Measurements from ENCODE around the gene KMT2C.
"Not testable (repeated sequence)": the region's sequence is repeated elsewhere in the genome, so short reads cannot be mapped to it uniquely, and the experiment has no call there.

Gene KMT2C

DNA sequence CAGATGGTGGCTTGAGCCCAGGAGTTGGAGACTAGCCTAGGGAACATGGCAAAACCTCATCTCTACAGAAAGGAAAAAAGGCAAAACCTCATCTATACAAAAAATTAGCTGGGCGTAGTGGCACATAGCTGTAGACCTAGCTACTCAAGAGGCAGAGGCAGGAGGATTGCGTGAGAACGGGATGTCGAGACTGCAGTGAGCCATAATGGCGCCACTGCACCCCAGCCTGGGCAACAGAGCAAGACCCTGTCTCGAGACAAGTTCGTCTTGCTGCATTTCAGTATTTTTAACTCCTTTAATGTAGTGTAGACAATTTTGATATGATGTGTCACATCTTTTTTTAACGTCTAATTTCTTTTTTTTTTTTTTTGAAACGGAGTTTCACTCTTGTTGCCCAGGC is 31.4 kb upstream of the KMT2C start:
- WGBS, 2 experiments (ENCODE audit: insufficient coverage in 2 of 2) = 96 to 99% methylated on average over 6 of the region's 9 CpGs
- no peaks in the 10 kb centered on the region for H3K36me3 ChIP-seq (ENCODE audit: control insufficient read depth, insufficient read depth, low read length)

DNA sequence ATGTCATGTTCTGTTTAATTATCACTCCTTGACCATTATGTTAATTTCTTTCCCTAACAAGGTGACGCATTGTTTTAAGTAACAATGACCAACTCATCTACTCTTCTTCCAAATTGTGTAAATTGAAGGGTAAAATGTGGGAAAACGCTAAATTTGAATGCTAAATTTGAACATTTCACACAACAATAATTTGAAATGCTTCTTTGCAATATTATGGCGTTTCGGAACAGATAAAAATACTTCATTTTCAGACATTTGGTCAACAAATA is 29.2 kb upstream of the KMT2C start:
- Histone ChIP-seq H3K36me3 (ENCODE audit: control insufficient read depth, insufficient read depth, low read length) (no peaks in the 10 kb centered on the region), H3K9me3 (ENCODE audit: control insufficient read depth, low read length) (no peaks in the 10 kb centered on the region), H3K4me1 (ENCODE audit: control insufficient read depth, insufficient read depth, low read length, poor library complexity, severe bottlenecking) (no peaks in the 10 kb centered on the region), H3K4me3 (ENCODE audit: extremely low read depth, insufficient read depth, low read length, poor library complexity, severe bottlenecking) (peak overlapping the region; percentile 88), H3K27ac (ENCODE audit: low read depth, low read length, severe bottlenecking) (no peak overlapping the region)
- 90% methylated on average over 2 of the region's 4 CpGs for WGBS, 2 experiments (ENCODE audit: insufficient coverage in 2 of 2)

More for the DNA sequence above, 31.4 kb upstream of the KMT2C start:
- Histone ChIP-seq H3K4me1 (ENCODE audit: control insufficient read depth, insufficient read depth, low read length, poor library complexity, severe bottlenecking) (no peaks in the 10 kb centered on the region), H3K9me3 (ENCODE audit: control insufficient read depth, low read length) (no peaks in the 10 kb centered on the region), H3K27ac (ENCODE audit: low read depth, low read length, severe bottlenecking) (no peak overlapping the region), H3K4me3 (ENCODE audit: extremely low read depth, insufficient read depth, low read length, poor library complexity, severe bottlenecking) (no peak overlapping the region)

DNA sequence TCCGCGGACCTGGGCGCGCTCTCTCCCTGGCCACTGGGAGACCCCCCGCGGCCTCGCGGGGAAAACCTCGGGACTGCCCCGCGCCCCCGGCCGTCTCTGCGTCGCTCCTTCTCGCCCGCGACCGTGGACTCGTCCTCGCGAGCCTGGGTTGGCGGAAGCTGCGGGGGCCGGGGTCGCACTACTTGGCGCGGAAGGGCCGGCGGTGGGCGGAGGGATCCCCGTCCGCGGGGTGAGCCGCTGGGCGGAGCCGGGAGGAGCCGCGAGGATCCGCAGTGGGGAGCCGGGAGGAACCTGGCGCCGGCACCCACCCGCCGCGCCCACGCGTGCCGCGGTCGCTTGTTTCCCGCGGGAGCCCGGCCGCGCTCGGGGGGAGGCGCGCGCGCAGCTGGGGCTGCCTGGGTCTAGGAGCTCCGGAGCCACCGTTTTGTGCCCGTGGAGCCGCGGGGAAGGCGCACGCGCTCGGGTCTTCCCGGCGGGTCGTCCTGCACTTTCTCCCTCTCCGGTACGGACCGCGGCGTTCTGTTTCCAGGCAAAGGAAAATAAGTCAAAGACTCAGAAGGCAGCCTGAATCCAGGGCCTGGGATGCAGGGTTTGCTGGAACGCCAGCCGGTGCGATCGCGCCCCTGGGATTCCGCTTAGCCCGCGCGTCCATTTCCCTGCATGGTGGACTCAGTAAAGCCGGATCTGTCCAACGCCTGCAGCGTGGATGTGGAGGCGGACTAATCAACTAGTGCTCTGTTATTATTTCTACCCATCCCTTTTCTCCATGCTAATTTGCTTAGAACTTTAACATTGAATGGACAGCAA is 28.7 kb upstream of the KMT2C start:
- no peaks in the 10 kb centered on the region for H3K36me3 ChIP-seq (ENCODE audit: control insufficient read depth, insufficient read depth, low read length)
- H3K4me1 ChIP-seq (ENCODE audit: control insufficient read depth, insufficient read depth, low read length, poor library complexity, severe bottlenecking) = no peaks in the 10 kb centered on the region
- peak overlapping the region; percentile 95 for H3K27ac ChIP-seq (ENCODE audit: low read depth, low read length, severe bottlenecking)
- WGBS, 2 experiments (ENCODE audit: insufficient coverage in 2 of 2) = 0 to 1% methylated on average over 58 to 79 of the region's 91 CpGs
- H3K4me3 ChIP-seq (ENCODE audit: extremely low read depth, insufficient read depth, low read length, poor library complexity, severe bottlenecking) = peak overlapping the region; percentile 88
- no peaks in the 10 kb centered on the region for H3K9me3 ChIP-seq (ENCODE audit: control insufficient read depth, low read length)

- H3K36me3 ChIP-seq (ENCODE audit: control insufficient read depth, insufficient read depth, low read length) = no peaks in the 10 kb centered on the region
- 0 to 2% methylated on average over 14 to 39 of the region's 71 CpGs for WGBS, 2 experiments (ENCODE audit: insufficient coverage in 2 of 2)
- H3K4me3 ChIP-seq (ENCODE audit: extremely low read depth, insufficient read depth, low read length, poor library complexity, severe bottlenecking) = peak overlapping the region; percentile 88
- no peaks in the 10 kb centered on the region for H3K9me3 ChIP-seq (ENCODE audit: control insufficient read depth, low read length)
- peak overlapping the region; percentile 95 for H3K27ac ChIP-seq (ENCODE audit: low read depth, low read length, severe bottlenecking)
- H3K4me1 ChIP-seq (ENCODE audit: control insufficient read depth, insufficient read depth, low read length, poor library complexity, severe bottlenecking) = no peaks in the 10 kb centered on the region
These were observed 28.0 kb upstream of the KMT2C start for GRCh38 chr7:152463709-152464311.

DNA sequence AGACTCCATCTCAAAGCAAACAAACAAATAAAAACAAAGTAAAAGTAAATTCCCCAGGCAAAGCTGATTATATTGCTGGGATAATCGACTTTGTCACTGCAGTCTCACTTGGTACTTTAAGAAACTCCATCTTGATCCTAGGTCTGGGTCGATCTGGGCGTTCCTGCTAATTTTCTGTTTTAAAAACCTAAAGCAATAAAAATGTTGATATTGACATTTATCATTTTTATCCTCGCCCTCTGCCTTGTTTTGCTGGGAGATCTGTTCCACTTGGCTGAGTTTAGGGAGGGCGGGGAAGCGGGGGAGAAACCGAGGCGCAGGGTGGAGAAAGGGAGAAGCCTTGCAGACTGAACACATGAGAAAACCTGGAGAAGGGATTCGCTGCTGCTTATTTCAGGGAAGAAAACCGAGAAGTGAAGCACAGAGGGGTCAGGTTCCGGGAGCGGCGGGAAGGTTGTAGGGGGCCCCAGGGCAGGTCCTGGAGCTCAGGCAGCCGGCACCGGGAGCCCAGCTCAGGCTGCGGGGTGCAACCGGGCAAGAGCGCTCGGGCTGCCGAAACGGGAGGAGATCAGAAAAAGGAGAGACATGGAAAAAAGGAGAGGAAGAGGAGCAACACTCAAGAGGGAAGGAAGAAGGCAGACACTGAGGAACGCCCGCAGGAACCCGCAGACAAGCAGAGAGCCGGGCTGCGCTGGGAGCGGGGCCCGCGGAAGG is 27.3 kb upstream of the KMT2C start:
- WGBS, 2 experiments (ENCODE audit: insufficient coverage in 2 of 2) = 3% methylated on average over 12 to 26 of the region's 29 CpGs
- Histone ChIP-seq H3K36me3 (ENCODE audit: control insufficient read depth, insufficient read depth, low read length) (no peaks in the 10 kb centered on the region), H3K27ac (ENCODE audit: low read depth, low read length, severe bottlenecking) (peak overlapping the region; percentile 88), H3K4me1 (ENCODE audit: control insufficient read depth, insufficient read depth, low read length, poor library complexity, severe bottlenecking) (no peaks in the 10 kb centered on the region), H3K9me3 (ENCODE audit: control insufficient read depth, low read length) (no peaks in the 10 kb centered on the region), H3K4me3 (ENCODE audit: extremely low read depth, insufficient read depth, low read length, poor library complexity, severe bottlenecking) (peak overlapping the region; percentile 61)

- H3K9me3 ChIP-seq (ENCODE audit: control insufficient read depth, low read length) = no peaks in the 10 kb centered on the region
- no peak overlapping the region for H3K4me3 ChIP-seq (ENCODE audit: extremely low read depth, insufficient read depth, low read length, poor library complexity, severe bottlenecking)
- H3K36me3 ChIP-seq (ENCODE audit: control insufficient read depth, insufficient read depth, low read length) = no peaks in the 10 kb centered on the region
- H3K27ac ChIP-seq (ENCODE audit: low read depth, low read length, severe bottlenecking) = peak overlapping the region; percentile 45
- WGBS, 2 experiments (ENCODE audit: insufficient coverage in 2 of 2) = 50 to 67% methylated on average over 2 to 5 of the region's 5 CpGs
- H3K4me1 ChIP-seq (ENCODE audit: control insufficient read depth, insufficient read depth, low read length, poor library complexity, severe bottlenecking) = no peaks in the 10 kb centered on the region
These were observed 24.0 kb upstream of the KMT2C start for GRCh38 chr7:152459724-152460251.

DNA sequence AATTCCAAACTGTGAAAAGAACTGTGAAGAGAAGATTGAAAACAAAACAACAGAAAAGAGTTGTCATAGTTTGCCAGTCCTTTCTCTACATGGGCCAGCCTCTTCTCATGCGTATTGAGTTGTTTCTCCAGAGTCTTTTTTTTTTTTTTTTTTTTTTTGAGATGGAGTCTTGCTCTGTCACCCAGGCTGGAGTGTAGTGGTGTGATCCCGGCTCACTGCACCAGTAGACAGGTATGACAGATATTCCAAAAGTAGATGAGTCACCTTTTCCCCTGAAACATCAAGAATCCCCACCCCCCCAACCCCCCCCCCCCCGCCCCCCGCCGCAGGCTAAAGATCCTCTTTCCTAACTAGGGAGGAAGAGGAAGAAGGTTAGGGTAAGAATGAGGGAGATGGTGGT is 15.6 kb upstream of the KMT2C start:
- H3K36me3 ChIP-seq (ENCODE audit: control insufficient read depth, insufficient read depth, low read length) = no peaks in the 10 kb centered on the region
- no CpG with 5 or more reads among the region's 5 CpGs for WGBS, 2 experiments (ENCODE audit: insufficient coverage in 2 of 2)
- no peaks in the 10 kb centered on the region for H3K9me3 ChIP-seq (ENCODE audit: control insufficient read depth, low read length)
- no peaks in the 10 kb centered on the region for H3K4me1 ChIP-seq (ENCODE audit: control insufficient read depth, insufficient read depth, low read length, poor library complexity, severe bottlenecking)
- no peak overlapping the region for H3K27ac ChIP-seq (ENCODE audit: low read depth, low read length, severe bottlenecking)
- H3K4me3 ChIP-seq (ENCODE audit: extremely low read depth, insufficient read depth, low read length, poor library complexity, severe bottlenecking) = no peak overlapping the region

- WGBS, 2 experiments (ENCODE audit: insufficient coverage in 2 of 2) = 93 to 96% methylated on average over 13 to 16 of the region's 19 CpGs
- not testable (repeated sequence) for H3K27ac ChIP-seq (ENCODE audit: low read depth, low read length, severe bottlenecking); H3K4me1 ChIP-seq (ENCODE audit: control insufficient read depth, insufficient read depth, low read length, poor library complexity, severe bottlenecking); H3K9me3 ChIP-seq (ENCODE audit: control insufficient read depth, low read length); H3K4me3 ChIP-seq (ENCODE audit: extremely low read depth, insufficient read depth, low read length, poor library complexity, severe bottlenecking); H3K36me3 ChIP-seq (ENCODE audit: control insufficient read depth, insufficient read depth, low read length)
These were observed 9.7 kb upstream of the KMT2C start for GRCh38 chr7:152445386-152446008.

- H3K4me1 ChIP-seq (ENCODE audit: control insufficient read depth, insufficient read depth, low read length, poor library complexity, severe bottlenecking) = no peaks in the 10 kb centered on the region
- no peak overlapping the region for H3K27ac ChIP-seq (ENCODE audit: low read depth, low read length, severe bottlenecking)
- H3K36me3 ChIP-seq (ENCODE audit: control insufficient read depth, insufficient read depth, low read length) = no peaks in the 10 kb centered on the region
- WGBS, 2 experiments (ENCODE audit: insufficient coverage in 2 of 2) = 68 to 93% methylated on average over 2 to 3 of the region's 6 CpGs
- H3K4me3 ChIP-seq (ENCODE audit: extremely low read depth, insufficient read depth, low read length, poor library complexity, severe bottlenecking) = no peak overlapping the region
- no peaks in the 10 kb centered on the region for H3K9me3 ChIP-seq (ENCODE audit: control insufficient read depth, low read length)
These were observed 7.8 kb upstream of the KMT2C start for GRCh38 chr7:152443586-152443985.

DNA sequence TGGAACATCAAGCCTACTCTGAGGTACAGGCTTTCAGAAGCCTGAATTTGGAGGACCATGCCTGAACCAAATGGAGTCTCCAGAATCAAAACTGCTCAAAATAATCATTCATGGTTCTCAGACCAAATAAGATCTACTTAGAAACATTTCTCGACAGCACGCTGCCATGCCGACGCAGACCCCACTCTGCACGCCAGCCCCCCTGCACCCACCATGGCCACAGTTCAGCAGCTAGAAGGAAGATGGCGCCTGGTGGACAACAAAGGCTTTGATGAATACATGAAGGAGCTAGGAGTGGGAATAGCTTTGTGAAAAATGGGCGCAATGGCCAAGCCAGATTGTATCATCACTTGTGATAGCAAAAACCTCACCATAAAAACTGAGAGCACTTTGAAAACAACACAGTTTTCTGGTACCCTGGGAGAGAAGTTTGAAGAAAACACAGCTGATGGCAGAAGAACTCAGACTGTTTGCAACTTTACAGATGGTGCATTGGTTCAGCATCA is 6.6 kb upstream of the KMT2C start:
- no peak overlapping the region for H3K27ac ChIP-seq (ENCODE audit: low read depth, low read length, severe bottlenecking)
- H3K9me3 ChIP-seq (ENCODE audit: control insufficient read depth, low read length) = no peaks in the 10 kb centered on the region
- H3K4me3 ChIP-seq (ENCODE audit: extremely low read depth, insufficient read depth, low read length, poor library complexity, severe bottlenecking) = no peak overlapping the region
- 100% methylated on average over 4 of the region's 7 CpGs; no CpG with 5 or more reads in 1 of the 2 experiments for WGBS, 2 experiments (ENCODE audit: insufficient coverage in 2 of 2)
- no peaks in the 10 kb centered on the region for H3K36me3 ChIP-seq (ENCODE audit: control insufficient read depth, insufficient read depth, low read length)
- H3K4me1 ChIP-seq (ENCODE audit: control insufficient read depth, insufficient read depth, low read length, poor library complexity, severe bottlenecking) = no peaks in the 10 kb centered on the region

Measured in mesodermal cell (in vitro differentiated cells).